Measurements from ENCODE around the gene C1orf198.

The C1orf198 gene

DNA sequence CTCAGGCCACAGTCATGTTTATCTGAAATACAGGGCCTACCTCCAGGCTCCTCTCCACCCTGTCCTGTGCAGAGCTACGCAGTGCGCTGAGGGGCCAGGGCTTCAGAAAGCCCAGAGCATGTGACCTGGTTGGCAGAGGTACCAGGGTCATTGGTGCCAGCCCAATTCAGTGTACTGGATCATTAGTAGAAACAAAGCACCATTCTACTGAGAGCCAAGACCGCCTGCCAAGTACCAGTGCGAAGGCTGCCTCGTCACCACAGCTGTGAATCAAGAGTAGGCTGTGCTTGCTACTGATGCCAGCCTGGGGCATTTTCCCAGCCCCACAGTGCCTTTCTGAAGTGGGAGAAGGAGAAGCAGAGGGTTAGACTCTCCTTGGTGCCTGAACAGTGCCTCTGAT lies 61.3 kb downstream of the C1orf198 start:
- no peak for DNase-seq

DNA sequence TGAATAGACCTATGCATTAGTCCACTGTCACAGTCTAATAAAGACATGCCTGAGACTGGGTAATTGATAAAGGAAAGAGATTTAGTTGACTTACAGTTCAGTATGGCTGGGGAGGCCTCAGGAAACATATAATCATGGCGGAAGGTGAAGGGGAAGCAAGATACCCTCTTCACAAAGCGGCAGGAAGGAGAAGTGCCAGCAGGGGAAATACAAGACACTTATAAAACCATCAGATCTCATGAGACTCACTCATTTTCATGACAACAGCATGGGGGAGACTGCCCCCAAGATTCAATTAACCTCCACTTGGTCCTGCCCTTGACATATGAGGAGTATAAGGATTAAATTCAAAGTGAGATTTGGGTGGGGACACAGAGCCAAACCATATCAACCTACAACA lies 61.8 kb downstream of the C1orf198 start:
- no peak for DNase-seq

DNA sequence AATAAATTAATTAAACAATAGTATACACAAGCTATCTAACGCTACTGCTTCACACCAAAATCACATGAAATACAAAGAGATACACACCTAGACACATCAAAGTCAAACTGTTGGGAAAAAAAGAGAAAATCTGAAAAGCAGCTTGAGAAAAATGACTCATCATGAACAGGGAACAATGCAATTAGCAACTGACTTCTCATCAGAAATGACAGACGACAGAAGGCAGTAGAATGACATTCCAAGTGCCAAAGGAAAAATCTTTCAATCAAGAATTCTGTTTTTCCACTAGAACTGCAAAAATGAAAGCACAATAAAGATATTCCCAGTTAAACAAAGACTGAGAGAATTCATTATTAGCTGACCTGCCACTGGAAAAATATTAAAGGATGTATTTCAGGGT lies 63.9 kb downstream of the C1orf198 start:
- no peak for DNase-seq

DNA sequence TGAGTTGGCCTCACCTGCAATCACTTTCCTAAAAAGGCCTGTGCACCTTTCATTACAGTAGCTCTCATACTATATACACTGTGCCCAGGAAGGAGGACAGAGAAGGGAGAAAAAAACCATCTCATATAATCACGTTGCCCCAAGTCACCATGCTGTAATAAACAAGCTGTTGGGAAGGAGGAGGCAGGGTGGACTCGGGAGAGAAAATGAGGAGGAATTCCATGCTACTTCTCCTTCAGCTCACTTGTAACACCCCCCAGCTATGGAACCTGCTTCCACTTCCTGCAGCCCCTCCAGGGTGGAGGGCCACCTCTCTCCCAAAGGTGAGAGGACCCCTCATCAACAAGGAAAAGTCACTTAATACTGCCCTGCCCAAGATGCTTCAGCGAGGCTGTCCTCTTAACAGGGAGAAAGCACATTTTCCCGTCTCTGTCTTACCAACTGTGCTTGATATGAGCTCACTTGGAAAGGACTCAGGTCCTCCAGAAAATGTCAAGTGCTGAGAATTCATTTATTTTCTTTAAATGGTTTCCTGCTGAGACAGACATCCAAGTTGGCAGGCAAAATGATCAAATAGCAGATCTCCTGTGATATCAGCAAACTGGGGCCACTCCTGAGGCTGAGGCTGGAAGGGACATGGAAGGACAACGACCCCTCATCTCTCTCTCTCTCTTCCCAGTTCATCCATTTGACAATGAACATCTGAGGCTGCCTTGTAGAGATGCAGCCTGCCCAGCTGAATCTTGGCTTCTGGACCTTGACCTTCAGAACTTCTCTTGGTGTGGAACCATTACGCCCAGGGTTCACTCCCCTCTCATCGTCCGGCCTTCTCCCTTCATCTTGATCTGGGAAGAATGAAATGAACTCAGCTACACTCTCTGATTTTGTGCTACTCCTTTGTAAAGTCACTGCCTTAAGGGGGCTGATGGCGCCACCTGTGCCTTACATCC lies 67.2 kb downstream of the C1orf198 start:
- no peak for DNase-seq

DNA sequence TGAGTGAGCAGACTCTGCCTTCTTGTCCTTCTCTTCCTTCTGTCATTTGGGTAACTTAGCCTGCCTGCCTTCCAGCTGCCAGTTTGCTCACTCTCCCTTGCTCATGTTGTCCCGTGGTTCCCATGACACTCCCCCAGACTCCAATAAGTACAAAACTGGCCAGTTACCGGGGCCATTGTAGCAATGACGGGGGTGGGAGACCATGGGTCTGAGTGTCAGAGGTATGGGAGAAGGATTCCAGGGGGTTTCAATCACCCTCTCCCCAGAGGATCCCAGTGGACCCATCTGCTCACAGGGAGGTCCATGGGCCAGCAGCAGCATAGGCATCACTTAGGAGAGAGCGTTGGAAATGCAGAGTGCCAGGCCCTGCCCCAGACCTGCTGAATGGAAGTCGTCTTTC lies 69.8 kb downstream of the C1orf198 start:
- no peak for DNase-seq

DNA sequence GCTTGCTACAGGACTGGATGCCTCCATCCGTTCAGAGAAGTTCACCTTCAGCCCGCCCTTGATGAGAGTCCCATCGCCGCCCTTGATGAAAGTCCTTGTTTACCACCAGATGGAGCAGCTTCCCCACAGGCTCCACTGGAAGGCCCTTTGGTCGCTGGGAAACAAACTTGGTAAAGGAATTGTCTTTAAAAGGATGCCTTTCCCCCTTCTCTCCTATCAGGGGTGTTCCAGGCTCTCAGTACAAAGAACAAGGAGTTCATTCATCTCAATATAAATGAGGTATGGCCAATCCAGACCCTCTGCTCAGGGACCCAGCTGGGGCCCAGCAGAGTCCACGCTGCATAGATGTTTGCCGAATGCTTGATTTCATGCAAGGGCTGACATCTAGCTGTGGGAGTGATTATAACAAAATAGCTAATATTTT lies 70.4 kb downstream of the C1orf198 start:
- DNase-seq = no peak

DNA sequence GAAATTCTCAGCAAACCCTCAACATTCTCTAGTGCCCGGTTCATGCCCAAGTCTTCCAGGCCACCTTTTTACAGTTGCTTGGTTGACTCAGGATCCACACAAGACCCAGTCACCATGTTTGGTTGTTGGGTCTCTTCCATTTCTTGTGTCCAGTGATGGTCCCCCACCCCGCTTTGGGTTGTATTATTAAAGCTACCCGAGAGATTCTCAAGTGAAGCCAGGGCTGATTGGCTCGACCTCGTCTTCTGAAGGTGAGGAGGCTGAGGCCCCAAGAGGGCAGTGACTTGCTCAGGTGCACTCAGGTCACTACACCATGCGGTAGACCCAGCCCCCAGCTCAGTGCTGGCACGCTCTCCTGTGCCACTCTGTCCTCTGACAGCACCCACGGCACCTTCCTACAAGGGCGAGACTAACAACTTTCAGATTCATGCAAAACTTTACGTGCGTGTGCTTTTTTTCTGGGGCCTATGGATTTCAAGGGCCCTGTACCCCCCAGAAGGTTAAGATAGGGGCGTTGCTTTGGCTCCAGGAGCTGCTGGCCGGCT lies 70.9 kb downstream of the C1orf198 start:
- no peak for DNase-seq

DNA sequence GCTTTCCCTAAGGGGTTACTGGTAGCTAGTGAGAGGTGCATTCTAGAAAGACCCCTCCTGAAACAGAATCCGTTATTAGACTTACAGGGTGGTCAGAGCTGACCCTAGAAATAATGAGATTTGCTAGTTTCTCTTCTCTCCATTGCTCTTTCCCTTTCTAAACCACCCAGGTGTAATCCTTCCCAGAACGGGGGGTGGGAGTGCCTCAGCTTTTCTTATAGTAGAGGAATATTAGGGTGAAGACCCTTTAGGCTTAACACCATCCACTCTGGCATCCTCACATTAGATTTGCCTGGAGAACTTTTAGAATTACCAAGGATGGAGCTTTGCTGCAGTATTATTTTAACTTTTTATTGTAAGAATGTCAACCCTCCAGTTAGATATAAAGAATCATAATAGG lies 71.7 kb downstream of the C1orf198 start:
- no peak for DNase-seq

DNA sequence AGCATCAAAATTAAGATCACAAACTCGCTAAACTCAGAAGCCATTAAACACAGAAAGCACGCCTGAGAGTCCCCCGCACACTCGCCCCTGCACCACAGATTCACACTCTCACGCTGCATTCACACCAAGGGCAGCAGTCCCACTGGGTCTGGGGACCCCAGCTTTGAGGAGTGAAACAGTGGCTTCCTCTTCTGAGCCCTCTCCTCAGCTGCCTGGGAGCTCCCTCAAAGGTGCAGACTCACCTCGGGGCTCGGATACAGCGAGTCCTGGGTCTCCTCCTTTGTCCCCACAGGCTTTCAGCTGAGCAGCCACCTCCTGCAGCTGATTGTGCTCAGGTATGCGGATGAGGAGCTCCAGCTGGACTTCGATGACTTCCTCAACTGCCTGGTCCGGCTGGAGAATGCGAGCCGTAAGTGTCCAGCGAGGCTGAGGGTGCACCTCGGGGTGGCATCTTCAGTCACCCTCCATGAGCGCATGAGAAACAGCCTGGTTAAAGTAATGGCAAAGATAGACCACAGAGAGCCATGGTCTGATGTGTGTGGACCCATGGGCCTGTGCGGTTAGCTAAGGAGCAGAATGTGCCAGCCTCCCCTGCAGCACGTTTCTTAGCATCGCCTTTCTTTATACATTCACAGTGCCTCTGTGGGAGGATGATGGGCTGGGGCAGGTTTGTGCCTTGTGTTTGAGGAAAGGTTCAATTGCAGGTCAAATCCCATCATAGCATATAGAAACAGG lies 73.3 kb downstream of the C1orf198 start:
- DNase-seq = no peak

DNA sequence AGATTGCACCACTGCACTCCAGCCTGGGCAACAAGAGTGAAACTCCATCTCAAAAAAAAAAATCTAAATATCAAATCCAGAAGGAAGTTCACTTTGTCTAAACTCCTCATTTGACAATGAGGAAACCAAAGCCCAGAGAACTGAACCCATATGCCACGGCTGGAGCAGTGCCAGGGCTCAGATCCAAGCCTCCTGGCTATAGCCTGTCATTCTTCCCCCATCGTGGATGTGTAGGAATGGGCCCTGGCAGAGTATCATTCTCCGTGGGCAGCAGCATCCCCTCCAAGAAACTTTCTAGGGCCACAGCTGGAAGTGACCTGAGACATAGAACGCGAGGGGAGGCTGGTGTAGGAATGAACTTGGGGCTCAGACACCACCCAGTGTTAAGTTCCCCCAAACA lies 73.9 kb downstream of the C1orf198 start:
- no peak for DNase-seq

DNA sequence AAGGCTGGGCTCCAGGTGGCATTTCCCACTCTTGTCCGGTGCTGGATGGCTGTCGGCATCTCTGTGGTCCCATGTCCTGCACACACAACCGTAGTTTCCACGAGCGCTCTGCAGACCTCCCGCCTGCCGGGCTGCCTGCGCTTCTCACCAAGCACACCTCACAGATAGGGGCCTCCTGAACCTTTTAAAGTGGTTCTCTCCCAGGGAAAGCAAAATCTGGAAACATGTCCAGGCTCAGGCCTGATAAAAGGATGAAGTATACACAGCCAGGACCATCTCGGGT lies 74.9 kb downstream of the C1orf198 start:
- DNase-seq = no peak

DNA sequence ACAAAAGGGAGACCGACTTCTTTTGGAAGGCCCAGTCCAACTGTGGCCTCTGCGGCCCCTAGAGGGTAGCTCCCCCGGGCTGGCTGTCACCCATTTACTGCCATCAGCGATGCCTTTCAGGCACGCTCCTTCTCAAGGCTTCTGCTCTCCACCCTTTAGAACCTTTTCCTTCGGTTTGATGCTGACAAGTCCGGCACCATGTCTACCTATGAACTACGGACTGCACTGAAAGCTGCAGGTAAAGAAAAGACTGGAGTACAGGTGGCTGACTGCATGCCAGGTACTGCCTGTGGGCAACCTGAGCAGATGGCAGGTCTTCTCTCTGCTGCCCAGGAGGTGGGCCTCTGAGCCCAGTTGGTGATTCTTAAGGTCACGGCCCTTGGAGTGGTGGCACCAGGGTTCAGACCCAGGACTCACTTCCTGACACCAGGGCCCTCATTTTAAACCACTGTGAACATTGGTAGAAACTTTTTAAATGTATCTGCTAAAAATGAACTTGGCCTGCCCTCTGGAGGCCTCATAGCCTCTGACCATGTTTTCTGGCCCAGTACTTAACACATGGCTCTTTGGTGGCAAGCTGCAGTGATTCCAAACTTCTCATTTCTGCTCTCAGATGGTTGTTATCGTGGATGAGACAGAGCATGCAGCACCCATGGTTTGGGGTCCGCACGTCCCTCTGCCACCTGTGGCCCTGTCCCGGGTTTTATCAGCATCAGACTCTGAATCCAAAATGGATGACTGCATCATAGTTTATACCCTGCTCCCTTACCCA lies 75.4 kb downstream of the C1orf198 start:
- DNase-seq = no peak

DNA sequence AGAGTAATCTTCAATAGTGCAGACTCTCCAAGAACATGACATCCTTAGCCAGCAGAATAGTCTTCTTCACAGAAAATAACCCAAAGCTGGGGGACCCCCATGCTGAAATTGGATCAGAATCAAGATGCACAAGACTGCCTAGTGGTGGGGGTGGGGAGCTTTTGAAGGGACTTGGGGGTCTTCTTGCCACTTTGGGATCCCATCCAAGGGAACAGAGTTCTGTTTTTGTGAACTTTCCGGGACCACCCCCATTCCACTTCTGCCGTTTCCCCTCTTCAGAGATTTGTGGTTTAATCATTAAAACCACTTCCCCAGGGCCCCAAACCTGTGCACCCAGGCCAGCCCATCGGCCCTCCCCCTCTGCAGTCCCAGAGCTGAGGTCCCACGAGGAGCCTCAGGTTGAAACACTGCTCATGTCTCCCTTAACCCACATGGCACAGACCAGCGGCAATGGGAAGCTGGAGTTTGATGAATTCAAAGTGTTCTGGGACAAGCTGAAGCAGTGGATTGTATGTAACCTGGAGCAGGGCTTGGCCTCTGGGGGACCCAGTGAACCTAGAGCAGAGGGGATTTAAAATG lies 76.2 kb downstream of the C1orf198 start:
- DNase-seq = no peak

DNA sequence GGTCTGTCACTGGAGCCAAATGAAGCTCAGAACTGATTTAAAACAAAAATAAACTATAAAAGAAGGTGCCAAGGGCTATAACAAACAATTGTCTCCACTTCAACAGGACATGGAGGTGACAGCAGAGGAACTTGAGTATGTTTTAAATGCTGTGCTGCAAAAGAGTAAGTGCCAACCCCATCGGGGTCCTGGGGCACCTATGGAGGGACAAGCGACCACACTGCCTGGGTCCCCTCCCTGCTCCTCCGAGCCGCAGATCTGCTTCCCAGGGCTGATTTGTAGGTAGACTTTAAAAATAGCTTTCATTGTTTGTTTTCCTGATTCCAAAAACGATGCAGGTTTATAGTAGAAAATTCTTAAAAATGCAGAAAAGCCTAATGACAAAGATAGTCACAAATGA lies 78.3 kb downstream of the C1orf198 start:
- DNase-seq = no peak

DNA sequence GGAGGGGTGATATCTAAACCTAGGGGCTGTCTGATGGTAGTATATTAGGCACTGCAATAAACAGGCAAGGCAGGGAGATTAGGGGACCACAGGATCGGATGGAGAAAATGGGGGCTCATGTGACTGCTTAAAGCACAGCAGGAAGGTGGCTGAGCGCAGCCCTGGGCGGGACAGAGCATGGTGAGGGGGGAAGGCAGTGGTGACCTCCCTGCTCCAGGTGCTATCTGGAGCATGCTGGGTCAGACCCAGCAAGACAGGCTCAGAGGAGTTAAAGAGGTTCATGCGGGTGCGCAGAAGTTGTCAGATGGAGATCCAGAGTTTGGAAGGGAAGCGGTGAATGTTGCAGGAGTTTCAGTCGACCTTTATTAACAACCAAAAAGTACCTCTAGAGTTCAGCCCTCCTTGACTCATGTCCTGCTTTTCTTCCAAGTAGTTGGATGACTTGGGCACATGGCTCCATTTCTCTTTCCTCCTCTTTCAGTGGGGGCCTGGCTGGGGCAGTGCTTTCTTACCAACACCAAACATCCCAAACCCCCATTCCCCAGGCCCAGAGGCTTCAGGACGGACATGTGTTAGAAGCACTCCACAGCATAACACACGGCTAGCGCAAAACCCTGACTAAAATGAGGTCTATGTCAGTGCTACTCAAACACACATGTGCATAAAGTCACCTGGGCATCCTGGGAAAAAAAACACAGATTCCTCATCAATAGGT lies 79.6 kb downstream of the C1orf198 start:
- DNase-seq = no peak

DNA sequence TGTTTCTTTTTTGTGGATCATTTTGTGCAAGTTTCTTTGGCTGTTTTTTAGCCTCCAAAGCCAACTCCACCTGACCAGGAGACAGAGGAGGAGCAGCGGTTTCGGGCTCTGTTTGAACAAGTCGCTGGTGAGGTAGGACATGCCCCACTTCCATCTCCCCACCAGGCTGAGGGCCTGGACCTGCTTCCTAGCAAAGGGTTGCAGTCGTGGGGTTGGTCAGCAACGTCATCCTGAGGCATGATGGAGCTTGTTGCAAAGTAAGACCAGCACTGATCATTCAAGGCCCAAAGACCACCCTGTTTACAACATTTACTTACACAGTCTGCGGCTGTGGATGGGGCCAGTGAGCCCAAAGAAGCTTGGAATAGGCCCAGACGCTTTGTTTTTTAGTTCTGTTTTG lies 80.8 kb downstream of the C1orf198 start:
- no peak for DNase-seq
